GM18498 (cell line): ENCODE data around the gene CTNNBIP1.
"Not testable (repeated sequence)": the region's sequence is repeated elsewhere in the genome, so short reads cannot be mapped to it uniquely, and the experiment has no call there.

Experiments
- ATAC-seq: cut with Tn5 transposase; IDR thresholded peaks from one replicate; pipeline ENCODE4 v1.9.1; 2021; ENCODE audit warnings: mild to moderate bottlenecking, moderate library complexity; ENCODE audit not compliant: unreplicated experiment

The CTNNBIP1 gene

DNA sequence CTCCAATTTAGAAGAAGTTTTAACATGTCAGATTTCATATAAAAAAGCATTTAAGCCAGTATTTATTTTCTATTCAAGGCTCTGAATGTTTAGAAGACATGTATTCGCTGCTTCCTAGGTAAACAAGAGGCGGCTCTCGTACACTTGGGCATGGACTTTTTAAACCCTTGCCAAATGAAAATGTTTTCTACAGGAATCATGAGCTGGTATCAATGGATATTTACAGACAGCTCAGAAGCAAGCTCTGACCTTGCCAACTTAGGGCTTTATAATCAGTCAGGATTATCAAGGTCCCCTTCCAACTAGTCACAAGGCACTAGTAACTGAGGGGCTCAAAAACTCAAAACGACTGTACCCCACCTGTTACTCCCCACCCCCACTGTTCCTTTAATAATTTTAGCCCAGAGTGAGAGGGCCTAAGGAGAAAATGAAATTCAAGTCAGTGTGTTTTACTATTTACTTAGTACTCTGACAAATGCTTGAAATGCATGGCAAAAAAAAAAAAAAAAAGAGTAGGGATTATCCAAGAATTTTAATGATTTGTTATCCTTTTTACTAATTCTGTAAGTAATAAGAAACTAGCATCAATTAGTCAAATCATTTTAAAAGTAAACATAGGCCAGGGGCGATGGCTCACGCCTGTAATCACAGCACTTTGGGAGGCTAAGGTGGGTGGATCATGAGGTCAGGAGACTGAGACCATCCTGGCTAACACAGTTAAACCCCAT is 98.7 kb downstream of the CTNNBIP1 start:
- ATAC-seq: no peak

- ATAC-seq: no peak
Observed at GRCh38 chr1:9809100-9809510, 101.0 kb downstream of the CTNNBIP1 start.

DNA sequence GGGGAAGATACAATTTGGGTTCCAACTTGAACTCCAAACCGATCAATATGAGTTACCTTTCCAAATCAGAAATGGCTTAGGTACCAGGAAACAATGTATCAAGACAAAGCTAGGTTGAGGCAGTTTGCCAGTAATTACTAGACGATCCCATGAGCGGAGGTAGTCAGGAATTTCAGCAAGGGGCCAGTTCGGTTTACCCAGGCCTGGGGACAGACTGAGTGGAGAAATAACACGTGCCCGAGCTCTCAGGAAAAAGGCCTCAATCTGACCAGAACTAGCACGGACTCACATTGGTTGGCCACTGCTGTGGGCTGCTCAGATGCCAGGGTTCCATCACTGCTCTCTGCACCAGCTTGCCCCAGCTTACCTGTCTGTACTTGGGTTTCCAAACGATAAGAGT is 101.6 kb downstream of the CTNNBIP1 start:
- no peak for ATAC-seq

DNA sequence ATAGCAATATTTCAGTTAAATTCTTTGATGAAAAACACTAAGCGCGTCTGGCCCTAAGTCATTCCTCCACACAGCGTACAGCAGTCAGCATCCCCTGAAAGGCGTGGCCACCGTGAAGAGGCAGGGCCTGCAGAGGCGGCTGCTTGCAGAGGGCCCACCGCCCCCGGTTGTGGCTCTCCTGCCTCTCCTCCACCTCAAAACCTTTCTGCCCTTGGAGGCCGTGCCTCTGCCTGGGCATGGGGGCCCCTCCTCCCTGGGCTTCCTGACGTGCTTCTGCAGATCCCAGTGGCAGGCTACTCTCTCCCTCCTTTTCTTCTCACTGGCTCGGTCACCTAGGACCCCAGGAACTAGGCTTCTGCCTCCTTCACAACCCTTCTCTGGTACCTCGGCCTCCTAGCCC is 102.5 kb downstream of the CTNNBIP1 start:
- no peak for ATAC-seq

DNA sequence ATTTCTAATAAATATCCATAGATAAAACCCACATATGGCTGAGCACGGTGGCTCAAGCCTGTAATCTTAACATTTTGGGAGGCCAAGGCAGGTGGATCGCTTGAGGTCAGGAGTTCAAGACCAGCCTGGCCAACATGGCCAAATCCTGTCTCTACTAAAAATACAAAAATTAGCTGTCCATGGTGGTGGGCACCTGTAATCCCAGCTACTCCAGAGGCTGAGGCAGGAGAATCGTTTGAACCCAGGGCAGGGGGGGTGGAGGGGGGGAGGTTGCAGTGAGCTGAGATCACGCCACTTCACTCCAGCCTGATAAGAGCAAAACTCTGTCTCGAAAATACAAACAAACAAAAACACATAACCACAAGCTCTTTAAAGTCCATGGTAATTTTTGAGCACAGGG is 104.1 kb downstream of the CTNNBIP1 start:
- ATAC-seq: not testable (repeated sequence)

GRCh38 chr1:9805006-9805508 is 105.0 kb downstream of the CTNNBIP1 start:
- no peak for ATAC-seq

DNA sequence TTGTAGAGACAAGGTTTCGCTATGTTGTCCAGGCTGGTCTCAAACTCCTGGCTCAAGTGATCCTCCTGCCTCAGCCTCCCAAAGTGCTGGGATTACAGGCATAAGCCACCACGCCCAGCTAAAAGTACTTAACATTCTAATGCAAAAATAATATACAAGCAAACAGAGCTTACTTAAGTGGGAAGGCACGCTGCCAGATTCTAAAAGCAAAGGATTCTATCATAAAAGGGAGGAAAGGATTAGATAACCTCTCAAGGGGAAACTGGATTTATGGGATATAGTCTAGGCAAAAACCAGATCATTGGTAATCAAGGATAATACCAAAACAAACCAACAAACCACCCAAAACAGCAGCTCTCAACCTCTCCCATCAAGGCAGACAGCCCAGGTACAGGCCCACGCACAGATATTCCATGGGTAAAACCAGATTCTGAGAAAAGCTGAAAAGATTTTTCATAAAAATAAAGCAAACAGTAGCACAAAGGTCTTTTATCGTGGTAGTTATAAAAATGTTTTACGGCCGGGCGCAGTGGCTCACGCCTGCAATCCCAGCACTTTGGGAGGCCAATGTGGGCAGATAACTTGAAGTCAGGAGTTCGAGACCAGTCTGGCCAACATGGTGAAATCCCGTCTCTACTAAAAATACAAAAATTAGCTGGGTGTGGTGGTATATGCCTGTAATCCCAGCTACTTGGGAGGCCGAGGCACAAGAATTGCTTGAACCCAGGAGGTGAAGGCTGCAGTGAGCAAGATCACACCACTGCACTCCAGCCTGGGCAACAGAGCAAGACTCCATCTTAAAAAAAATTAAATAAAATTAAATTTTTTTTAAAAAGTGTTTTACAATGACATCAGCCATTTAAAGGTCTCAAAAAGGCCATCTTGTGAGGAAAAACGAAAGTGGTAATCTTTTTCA is 106.8 kb downstream of the CTNNBIP1 start:
- not testable (repeated sequence) for ATAC-seq

DNA sequence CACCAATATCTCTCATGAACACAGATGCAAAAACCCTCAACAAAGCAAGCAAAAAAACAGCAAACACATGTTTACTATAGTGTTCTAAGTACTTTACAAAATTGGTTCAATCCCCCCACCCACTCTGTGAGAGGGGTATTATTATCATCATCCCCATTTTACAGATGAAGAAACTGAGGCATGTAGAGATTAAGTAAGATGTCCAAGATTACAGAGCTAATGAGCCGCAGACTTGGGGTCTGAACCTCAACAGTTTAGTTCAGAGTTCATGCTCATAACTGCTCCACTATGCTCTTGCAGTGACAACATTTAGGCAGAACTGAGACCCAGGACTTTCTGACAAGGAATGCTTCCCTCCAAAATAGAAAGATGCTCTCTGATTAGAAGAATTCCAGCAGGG is 108.2 kb downstream of the CTNNBIP1 start:
- no peak for ATAC-seq
